Myometrial cell (primary cell): Measurements from ENCODE around the gene COX6A2. TPM values are rescaled to one million over a fixed set of nuclear protein-coding genes. Genes with fewer than 3 reads are reported as not detected.

Experiments used
- total RNA-seq: library from RNA; depleted of rRNA; stranded (reverse); fragments of >200 nt; gene quantifications from 2 replicates; pipeline ENCODE4 v1.2.3, GENCODE V29; 2015

Gene COX6A2
- not detected in 2 replicates for total RNA-seq

DNA sequence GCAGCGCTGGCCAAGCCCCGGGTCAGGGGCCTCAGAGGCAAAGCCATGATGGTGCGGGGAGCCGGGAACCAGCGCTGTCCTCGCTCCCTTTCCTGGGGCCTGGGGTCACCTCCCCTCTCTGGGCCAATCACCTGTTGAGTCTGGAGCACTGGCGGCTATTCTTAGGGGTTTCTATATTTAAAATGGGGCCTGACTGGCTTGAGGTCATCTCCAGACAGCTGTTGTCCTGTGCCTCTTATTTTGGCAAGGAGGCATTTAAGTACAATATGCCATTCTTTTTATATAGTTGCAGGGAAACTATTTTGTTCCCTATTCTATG lies at the start of gene COX6A2:
Gene COX6A2, minus strand, starts transcription at position 82 of the 319 bp plus-strand sequence. Its CDS starts 35 bp downstream, at position 47.

GRCh38 chr16:31471875-31472708 lies 43.9 kb upstream of the COX6A2 start, which contains the start of gene TGFB1I1:
TSS of gene TGFB1I1 (plus strand) at chr16:31472152. CDS start at chr16:31472189, 37 bp downstream.

DNA sequence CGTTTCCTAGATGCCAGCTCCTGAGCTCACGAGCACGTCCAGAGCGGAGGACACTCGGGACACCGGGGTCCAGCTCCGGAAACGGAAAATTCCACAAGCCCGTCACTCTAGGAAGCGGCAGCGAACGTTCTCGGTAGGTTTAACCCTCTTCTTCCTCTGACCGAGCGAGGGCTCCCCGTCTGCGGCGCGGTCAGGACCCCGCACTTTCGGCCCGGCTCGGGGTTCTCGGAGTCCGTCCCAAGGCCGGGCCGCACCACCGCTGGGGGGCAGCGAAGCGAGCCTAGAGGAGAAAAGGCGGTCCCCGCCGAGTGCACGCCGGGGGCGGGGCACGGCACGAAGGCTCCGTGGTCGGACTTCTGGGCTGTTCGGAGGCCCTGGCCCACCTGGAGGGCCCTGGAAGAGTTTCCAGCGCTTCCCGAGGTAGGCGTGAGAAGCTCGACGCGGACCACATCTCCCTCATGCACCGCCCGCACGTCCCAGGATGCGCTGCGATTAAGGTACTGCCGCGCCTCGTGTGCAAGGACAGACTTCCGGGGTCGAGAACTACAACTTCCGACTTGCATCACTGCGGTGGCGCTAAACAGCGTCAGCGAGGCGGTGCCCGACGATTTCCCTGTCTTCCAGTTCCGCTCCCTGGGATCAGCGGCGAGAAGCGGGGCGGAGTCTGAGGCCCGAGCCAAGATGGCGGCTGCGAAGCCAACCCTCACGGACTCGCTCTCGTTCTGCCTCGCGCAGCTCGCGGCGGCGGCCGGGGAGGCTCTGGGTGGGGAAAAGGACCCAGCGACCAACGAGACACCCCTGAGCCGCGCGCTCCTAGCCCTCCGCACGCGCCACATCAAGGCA lies 30.9 kb upstream of the COX6A2 start, which contains the start of gene ARMC5:
Gene ARMC5, plus strand, starts transcription at position 658 of the 843 bp plus-strand sequence. Its CDS starts 24 bp downstream, at position 682.

GRCh38 chr16:31393056-31393455 lies 35.1 kb downstream of the COX6A2 start, which contains the start of gene ITGAD:
TSS of gene ITGAD (plus strand) at chr16:31393335. CDS start at chr16:31393361, 26 bp downstream.

Other genes with a start within 250 kb of the COX6A2 start
- gene FUS, start 248.2 kb downstream of the COX6A2 start, total RNA-seq = 52.8 and 55.5 TPM in 2 replicates
- gene PYCARD, start 225.6 kb downstream of the COX6A2 start, total RNA-seq = 87.2 and 112 TPM in 2 replicates
- not detected in 2 replicates for gene TRIM72, start 214.2 kb downstream of the COX6A2 start, total RNA-seq
- not detected in 2 replicates for gene PYDC1, start 211.2 kb downstream of the COX6A2 start, total RNA-seq
- not detected in 2 replicates for gene ITGAM, start 168.4 kb downstream of the COX6A2 start, total RNA-seq
- 0.86 and 1.9 TPM in 2 replicates for gene ITGAX, start 73.2 kb downstream of the COX6A2 start, total RNA-seq
- gene ITGAD, start 35.0 kb downstream of the COX6A2 start, total RNA-seq = not detected in 2 replicates
- gene ZNF843, start 14.4 kb upstream of the COX6A2 start, total RNA-seq = 0.29 and 0.71 TPM in 2 replicates
- gene ARMC5, start 31.1 kb upstream of the COX6A2 start, total RNA-seq = 7.6 and 8.4 TPM in 2 replicates
- 137 and 162 TPM in 2 replicates for gene TGFB1I1, start 43.8 kb upstream of the COX6A2 start, total RNA-seq
- gene SLC5A2, start 54.8 kb upstream of the COX6A2 start, total RNA-seq = not detected in 2 replicates
- 66.6 and 92.8 TPM in 2 replicates for gene RUSF1, start 80.0 kb upstream of the COX6A2 start, total RNA-seq
- not detected in 2 replicates for gene AHSP, start 99.5 kb upstream of the COX6A2 start, total RNA-seq